NCI-H748 (cell line): ENCODE data around the gene RAB3GAP1.
"Not testable (repeated sequence)": the region's sequence is repeated elsewhere in the genome, so short reads cannot be mapped to it uniquely, and the experiment has no call there.

Experiments used
- DNase-seq: peaks from one replicate; lab custom pipeline; 2025; ENCODE audit not compliant: unreplicated experiment; lab: John Stamatoyannopoulos, UW

RAB3GAP1 gene

GRCh38 chr2:135099802-135100483, 47.9 kb downstream of the RAB3GAP1 start:
- DNase-seq = no peak

- DNase-seq = no peak
Measured at GRCh38 chr2:135103843-135104242, 51.8 kb downstream of the RAB3GAP1 start.

DNA sequence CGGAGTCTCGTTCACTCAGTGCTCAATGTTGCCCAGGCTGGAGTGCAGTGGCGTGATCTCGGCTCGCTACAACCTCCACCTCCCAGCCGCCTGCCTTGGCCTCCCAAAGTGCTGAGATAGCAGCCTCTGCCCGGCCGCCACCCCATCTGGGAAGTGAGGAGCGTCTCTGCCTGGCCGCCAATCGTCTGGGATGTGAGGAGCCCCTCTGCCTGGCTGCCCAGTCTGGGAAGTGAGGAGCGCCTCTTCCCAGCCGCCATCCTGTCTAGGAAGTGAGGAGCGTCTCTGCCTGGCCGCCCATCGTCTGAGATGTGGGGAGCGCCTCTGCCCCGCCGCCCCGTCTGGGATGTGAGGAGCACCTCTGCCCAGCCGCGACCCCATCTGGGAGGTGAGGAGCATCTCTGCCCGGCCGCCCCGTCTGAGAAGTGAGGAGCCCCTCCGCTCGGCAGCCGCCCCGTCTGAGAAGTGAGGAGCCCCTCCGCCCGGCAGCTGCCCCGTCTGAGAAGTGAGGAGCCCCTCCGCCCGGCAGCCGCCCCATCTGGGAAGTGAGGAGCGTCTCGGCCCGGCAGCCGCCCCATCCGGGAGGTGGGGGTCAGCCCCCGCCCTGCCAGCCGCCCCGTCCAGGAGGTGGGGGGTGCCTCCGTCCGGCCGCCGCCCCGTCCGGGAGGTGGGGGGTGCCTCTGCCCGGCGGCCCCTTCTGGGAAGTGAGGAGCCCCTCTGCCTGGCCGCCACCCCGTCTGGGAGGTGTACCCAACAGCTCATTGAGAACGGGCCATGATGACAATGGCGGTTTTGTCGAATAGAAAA, 53.6 kb downstream of the RAB3GAP1 start:
- DNase-seq = not testable (repeated sequence)

- no peak for DNase-seq
Measured at GRCh38 chr2:135113322-135113721, 61.2 kb downstream of the RAB3GAP1 start.

DNA sequence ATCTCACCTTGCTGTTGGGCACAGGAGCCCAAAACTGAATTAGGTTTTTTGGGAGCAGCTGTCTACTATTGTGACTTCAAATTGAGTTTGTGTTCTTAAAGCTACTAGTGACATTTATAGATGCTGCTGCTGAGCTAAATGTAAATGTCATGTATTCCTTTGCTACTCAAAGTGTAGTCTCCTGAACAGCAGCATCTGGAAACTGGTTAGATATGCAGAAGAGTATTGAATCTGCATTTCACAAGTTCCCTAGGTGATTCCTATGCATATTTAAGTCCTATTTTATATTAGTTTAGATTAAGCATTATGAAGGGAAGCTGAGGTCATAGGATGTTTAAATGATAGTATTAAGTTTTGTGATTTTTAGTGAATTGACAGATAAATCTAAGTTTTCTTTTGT, 67.5 kb downstream of the RAB3GAP1 start:
- DNase-seq = no peak

DNA sequence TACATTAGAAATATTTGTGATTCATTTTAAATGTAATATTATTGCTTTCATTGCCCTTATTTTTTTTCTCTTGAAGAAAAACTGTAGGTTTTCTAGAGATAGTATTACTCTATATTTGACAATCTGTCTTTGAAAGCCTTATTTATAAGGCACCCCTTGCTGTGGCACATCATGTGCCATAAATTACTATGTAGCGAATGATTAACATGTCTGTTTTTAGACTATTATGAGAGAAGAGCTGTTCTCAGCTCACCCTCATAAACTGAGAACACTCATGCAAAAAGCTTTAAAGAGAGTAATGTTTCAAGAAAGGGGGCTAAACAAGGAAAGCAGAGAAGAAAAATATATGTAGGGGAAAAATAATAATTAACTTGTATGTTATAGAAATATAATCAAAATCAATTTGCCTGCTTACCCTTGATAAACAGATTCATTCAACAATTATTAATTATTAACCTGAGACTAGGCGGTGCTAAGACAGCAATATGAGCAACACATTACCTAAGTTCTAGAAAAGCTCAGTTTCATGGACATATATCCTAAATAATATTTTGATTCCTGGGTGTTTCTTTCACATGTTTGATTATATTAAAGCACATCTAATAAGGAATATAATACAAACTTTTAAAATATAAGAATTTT, 69.0 kb downstream of the RAB3GAP1 start:
- DNase-seq = no peak

DNA sequence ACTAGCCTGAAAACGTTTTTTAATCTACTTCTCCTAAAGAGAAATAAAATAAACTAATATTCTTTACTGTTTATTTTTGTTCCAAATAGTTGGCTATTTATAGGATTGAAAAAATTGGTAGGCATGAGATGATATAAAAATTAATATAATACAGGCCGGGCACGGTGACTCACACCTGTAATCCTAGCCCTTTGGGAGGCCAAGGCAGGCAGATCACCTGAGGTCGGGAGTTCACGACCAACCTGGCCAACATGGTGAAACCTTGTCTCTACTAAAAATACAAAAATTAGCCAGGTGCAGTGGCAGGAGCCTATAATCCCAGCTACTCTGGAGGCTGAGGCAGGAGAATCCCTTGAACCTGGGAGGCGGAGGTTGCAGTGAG, 69.6 kb downstream of the RAB3GAP1 start:
- DNase-seq = not testable (repeated sequence)

DNA sequence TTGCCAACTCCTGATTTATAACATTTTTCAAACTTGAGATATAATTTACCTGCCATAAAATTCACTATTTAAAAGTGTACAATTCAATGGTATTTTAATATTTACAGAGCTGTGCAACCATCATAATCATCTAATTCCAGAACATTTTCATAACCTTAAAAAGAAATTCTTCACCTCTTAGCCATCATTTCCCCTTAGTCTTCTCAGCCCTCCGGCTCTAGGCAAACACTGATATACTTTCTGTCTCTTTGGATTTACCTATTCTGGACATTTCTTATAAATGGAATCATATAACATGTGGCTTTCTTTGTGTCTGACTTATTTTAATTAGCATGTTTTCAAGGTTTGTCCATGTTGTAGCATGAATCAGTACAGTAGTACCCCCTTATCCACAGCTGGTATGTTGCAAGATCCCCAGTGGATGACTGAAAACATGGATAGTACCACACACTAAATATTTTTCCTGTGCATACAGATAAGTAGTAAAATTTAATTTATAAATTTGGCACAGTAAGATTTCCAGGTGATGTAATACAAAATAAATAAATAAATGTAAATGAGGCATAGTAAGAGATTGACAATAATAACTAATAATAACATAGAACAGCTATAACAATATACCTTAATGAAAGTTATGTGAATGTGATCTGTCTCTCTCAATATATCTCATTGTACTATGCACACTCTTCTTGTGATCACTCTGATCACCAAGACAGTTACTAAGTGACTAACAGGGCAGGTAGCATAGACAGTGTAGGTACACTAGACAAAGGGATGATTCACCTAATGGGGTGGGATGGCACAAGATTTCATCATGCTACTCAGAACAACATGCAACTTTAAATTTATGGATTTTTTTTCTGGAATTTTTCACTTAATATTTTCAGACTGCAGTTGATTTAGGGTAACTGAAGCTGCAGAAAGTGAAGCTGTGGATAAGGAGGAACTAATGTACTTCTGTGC, 73.1 kb downstream of the RAB3GAP1 start:
- DNase-seq = no peak

DNA sequence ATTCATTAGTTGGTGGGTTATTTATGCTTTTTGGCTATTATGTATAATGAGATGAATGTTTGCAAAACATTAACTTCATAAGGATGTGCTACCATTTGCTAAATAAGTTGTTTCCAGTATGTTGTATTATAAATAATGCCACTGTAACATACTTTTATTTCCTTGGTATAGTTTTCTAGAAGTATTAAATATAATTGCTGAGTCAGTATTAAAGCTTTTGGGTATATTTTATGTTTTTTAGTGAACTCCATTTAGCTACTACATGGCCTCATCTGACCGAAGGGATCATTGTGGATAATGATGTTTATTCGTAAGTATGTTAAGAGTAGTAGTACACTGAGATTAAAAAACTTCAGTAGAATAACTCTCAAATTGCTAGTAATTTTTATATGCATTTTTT, 73.8 kb downstream of the RAB3GAP1 start:
- no peak for DNase-seq

- DNase-seq = no peak
Measured at GRCh38 chr2:135130751-135131150, 78.7 kb downstream of the RAB3GAP1 start.

DNA sequence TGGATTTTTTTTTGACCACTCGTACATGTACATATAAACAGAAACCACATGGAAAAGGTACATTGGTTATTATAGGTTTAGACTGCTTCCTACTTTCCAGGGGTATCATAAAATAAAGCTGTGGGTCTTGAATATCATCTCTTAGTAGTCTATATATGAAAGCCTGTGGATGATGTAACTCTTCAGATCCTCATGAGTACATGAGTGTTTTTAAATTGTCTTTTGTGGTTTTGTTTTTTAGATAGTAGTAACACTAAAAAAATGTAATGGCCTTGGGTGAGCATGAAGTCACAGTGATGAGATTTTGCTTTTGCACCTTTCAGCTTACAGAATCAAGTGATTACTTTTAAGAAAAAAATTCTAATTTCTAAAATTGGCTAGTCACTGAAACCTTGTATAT, 80.2 kb downstream of the RAB3GAP1 start:
- DNase-seq = no peak

GRCh38 chr2:135140606-135141005, 88.5 kb downstream of the RAB3GAP1 start:
- no peak for DNase-seq

- DNase-seq = no peak
Measured at GRCh38 chr2:135142323-135142722, 90.2 kb downstream of the RAB3GAP1 start.

DNA sequence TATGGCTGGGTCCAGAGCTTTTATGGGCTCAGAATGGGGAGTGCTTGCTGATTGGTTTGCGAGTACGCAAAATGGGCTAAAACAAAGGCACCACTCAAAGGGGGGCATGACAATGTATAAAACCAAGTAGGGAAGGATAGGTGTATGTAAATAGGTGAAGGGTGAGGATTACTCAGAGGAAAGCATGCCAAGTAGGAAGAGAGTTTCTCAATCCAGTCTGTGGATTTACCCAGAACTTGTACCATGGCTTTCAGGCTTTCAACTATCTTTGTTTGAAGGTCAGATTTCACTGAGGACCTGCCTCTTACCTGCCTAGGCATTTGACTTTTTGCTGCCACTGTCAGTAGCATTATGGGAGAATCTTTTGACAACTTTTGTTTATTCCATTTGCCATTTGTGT, 92.3 kb downstream of the RAB3GAP1 start:
- no peak for DNase-seq

GRCh38 chr2:135149251-135149650, 97.2 kb downstream of the RAB3GAP1 start:
- no peak for DNase-seq

DNA sequence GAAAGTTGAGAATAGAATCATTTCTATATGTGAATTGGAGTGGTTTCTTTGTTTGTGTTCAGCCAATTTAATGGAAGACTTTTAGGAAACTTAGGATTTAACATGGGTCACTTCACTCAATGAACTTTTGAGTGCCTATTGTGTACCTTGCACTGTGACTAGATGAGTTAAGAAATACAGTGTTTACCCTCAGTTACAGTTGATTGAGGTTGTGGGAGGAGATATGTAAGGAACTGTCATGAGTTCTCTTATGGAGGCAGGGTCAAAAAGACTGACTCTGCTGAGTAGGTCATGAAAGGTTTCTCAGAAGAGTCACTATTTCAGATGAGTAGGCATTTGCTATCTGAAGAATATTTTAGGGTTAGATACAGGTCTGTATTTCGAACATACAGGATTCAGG, 98.6 kb downstream of the RAB3GAP1 start:
- DNase-seq = no peak

DNA sequence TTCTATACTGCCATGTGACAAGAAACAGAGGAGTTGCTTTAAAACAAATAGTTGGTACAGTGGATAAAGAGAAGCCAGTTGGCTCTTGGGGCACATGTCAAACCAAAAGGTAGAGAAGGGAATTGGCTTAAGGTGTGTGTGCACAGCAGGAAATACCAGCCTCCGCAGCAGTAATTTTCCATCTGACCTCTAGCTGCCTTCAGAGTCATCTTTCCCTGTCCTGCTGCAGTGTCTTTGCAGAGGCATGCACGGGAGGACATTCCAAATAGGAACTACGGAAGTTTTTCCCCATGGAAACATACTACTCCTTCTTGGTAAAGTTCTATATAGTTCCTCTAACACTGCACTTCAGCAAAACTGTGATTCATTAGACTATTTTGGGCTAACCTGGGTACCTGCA, 99.5 kb downstream of the RAB3GAP1 start:
- DNase-seq = no peak

- no peak for DNase-seq
Measured at GRCh38 chr2:135152361-135152760, 100.3 kb downstream of the RAB3GAP1 start.

DNA sequence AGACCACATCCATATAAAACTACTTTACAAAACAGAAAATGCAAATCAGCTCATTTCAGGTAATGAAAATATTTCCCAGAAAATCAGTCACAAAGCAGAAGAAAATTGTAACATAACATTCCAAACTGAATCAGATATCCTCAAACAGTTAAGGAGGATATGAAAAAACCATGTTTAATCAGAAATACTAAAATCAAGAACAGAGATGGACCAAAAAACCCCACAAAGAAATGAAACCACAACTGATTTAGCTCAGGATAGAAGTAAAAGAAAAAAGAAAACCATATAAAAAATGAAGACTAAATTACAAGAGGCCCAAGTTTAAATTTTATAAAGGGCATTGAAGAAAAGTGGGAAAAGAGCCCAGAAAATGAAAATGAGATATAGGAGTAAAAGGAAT, 102.9 kb downstream of the RAB3GAP1 start:
- DNase-seq = no peak

DNA sequence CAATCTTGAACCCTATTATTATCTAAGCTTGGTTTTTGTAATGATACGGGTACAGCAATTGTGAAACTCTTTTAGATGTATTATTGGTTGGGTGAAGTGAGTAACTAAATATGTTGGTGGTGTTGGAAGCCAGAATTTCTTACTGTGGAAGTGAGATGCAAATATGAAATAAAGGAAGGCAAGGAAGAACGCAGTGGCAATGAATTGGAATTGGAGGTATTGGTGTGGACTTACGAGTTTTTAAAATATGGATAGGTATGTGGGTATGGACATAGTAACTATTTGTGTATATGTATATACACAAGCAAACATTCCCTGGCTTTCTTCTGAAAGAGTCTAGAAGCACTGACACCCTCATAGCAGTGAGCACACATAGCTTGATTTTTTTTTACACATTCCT, 105.8 kb downstream of the RAB3GAP1 start:
- no peak for DNase-seq

DNA sequence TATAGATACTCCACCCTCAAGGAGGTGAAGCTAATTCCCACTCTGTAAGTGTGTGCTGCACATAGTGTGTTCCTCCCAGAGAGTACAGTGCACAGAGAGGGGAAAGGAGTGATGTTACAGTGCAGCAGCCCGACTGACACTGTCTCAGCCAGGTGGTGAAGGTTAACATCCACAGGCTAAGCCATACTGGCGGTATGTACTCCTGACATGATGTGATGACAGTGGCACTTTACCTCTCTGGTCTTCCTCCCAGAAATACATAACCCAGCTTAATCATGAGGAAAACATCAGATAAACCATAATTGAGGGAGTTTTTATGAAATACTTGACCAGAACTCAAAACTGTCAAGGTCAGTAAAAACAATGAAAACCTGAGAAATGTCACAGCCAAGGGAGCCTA, 107.1 kb downstream of the RAB3GAP1 start:
- no peak for DNase-seq
